Esophagus muscularis mucosa (tissue), 4 donors: ENCODE data around the gene C16orf78. TPM values are rescaled to one million over a fixed set of nuclear protein-coding genes. Genes with fewer than 3 reads are reported as not detected.

Experiments used
- DNase-seq: peaks from one replicate; pipeline ENCODE4 v3.0.0-alpha.2; 2017; ENCODE audit errors: extremely low spot score
- H3K27ac ChIP-seq, 4 donors: fragments of 200-600 bp; sonication (generic); replicated peaks in 1 of 4; 1 replicate in 3 of 4; 2 replicates in 1 of 4; pipeline ENCODE4 v1.5.1; 2016 to 2019; ENCODE audit warnings: mild to moderate bottlenecking in 1 of 4
- H3K27me3 ChIP-seq, 4 donors: fragments of 200-600 bp; sonication (generic); one replicate each; pipeline versions ENCODE4 v1.5.1 to v1.6.0; 2016 to 2019
- H3K36me3 ChIP-seq, 4 donors: fragments of 200-600 bp; sonication (generic); one replicate each; pipeline ENCODE4 v1.5.1; 2016 to 2019
- H3K4me1 ChIP-seq, 4 donors: fragments of 200-600 bp; sonication (generic); one replicate each; pipeline ENCODE4 v1.5.1; 2016 to 2019
- H3K4me3 ChIP-seq, 4 donors: fragments of 200-600 bp; sonication (generic); 1 replicate in 2 of 4; 2 replicates in 2 of 4; pipeline ENCODE4 v1.5.1; 2016 to 2019; ENCODE audit warnings: mild to moderate bottlenecking in 4 of 4, moderate library complexity in 1 of 4
- H3K9me3 ChIP-seq, 4 donors: fragments of 200-600 bp; sonication (generic); 1 replicate in 3 of 4; 2 replicates in 1 of 4; pipeline ENCODE4 v1.5.1; 2016 to 2019
- EP300 ChIP-seq: sonication (generic); formaldehyde crosslinking; IDR thresholded peaks from one replicate; pipeline ENCODE4 v1.6.1; 2017; ENCODE audit warnings: antibody characterized with exemption
- POLR2A ChIP-seq: fragments of 450-650 bp; IDR thresholded peaks from one replicate; pipeline ENCODE4 v1.6.1; 2017; ENCODE audit warnings: antibody characterized with exemption, moderate library complexity, mild to moderate bottlenecking, low read depth
- POLR2AphosphoS5 ChIP-seq, 2 donors: sonication (generic); formaldehyde crosslinking; IDR thresholded peaks; one replicate each; pipeline ENCODE4 v1.6.1; 2017; ENCODE audit warnings: antibody characterized with exemption in 2 of 2
- WGBS: methylation state at CpG from one replicate; pipeline ENCODE4 v1.1.5; 2018; 5-methylcytosine and 5-hydroxymethylcytosine counted together
- intact Hi-C: fragments of 100-400 bp; cut with DNase I; formaldehyde crosslinking; loops from one replicate; pipeline ENCODE4 v1.15.1; 2023
- total RNA-seq, 4 donors: library from RNA; depleted of rRNA; stranded (reverse); fragments of >200 nt; gene quantifications; one replicate each; pipeline versions ENCODE4 v1.1.0 to v1.2.1, GENCODE V29; 2016
- TF ChIP-seq, protein P1 (sequence below), 3 experiments: fragments of 200-600 bp in 2 of 3; fragments of 450-650 bp in 1 of 3; sonication (generic) in 2 of 3; IDR thresholded peaks; one replicate each; pipeline ENCODE4 v1.5.1; 2017 to 2019; ENCODE audit warnings: antibody characterized with exemption in 3 of 3, mild to moderate bottlenecking in 2 of 3, moderate library complexity in 1 of 3

C16orf78 gene
- total RNA-seq, 4 donors from 2014 or later, result not detected

- H3K4me3 ChIP-seq, result no peak overlapping the region
- intact Hi-C loops, result no loop called here
- peaks cover 0 to 6% (median 0%) of the 10 kb centered on the region in 4 donors for H3K4me1 ChIP-seq
- DNase-seq, result no peak
- H3K36me3 ChIP-seq, result no peaks in the 10 kb centered on the region
- peaks cover 0 to 19% (median 0%) of the 10 kb centered on the region in 4 donors for H3K27me3 ChIP-seq
- no peak overlapping the region for H3K27ac ChIP-seq
- TF ChIP-seq, protein P1, sequence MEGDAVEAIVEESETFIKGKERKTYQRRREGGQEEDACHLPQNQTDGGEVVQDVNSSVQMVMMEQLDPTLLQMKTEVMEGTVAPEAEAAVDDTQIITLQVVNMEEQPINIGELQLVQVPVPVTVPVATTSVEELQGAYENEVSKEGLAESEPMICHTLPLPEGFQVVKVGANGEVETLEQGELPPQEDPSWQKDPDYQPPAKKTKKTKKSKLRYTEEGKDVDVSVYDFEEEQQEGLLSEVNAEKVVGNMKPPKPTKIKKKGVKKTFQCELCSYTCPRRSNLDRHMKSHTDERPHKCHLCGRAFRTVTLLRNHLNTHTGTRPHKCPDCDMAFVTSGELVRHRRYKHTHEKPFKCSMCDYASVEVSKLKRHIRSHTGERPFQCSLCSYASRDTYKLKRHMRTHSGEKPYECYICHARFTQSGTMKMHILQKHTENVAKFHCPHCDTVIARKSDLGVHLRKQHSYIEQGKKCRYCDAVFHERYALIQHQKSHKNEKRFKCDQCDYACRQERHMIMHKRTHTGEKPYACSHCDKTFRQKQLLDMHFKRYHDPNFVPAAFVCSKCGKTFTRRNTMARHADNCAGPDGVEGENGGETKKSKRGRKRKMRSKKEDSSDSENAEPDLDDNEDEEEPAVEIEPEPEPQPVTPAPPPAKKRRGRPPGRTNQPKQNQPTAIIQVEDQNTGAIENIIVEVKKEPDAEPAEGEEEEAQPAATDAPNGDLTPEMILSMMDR (IDR thresholded peaks at IDR 0.05), result no peak
- TF ChIP-seq POLR2A (no peak), POLR2AphosphoS5 (IDR thresholded peaks at IDR 0.05) (no peak)
- no peaks in the 10 kb centered on the region for H3K9me3 ChIP-seq
- 67% methylated on average over 3 of the region's 3 CpGs for WGBS
Measured at GRCh38 chr16:49419862-49420261, 46.3 kb downstream of the C16orf78 start.

DNA sequence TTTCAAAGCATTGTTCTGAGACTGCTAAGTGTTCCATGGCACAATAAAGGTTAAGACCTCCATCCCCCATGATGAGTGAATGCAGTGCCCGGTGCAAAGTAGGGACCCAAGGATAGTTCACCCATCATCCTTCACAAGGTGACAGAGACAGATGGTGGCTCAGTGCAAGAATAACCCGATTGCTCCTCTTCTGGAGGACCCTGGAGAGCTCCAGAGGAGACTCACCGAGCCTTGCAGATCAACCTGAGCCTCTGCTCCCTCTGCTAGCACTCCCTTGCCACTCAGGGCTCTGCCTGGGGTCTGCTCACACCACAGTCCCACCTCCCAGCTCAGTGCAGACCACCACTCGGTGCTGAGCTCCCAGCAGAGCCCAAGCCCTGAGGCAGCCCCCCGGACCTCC lies 49.3 kb downstream of the C16orf78 start:
- Histone ChIP-seq H3K4me3 (no peak overlapping the region), H3K27ac (no peak overlapping the region), H3K27me3 (peaks cover 0 to 15% (median 0%) of the 10 kb centered on the region in 4 donors), H3K9me3 (no peaks in the 10 kb centered on the region), H3K4me1 (peaks cover 0 to 6% (median 0%) of the 10 kb centered on the region in 4 donors), H3K36me3 (no peaks in the 10 kb centered on the region)
- no peak for DNase-seq
- 48% methylated on average over 5 of the region's 5 CpGs for WGBS
- intact Hi-C loops, result no loop called here
- no peak for TF ChIP-seq POLR2AphosphoS5 (IDR thresholded peaks at IDR 0.05)
- TF ChIP-seq, protein P1 (IDR thresholded peaks at IDR 0.05), result no peak
- no peak for TF ChIP-seq EP300
- no peak for TF ChIP-seq POLR2A

DNA sequence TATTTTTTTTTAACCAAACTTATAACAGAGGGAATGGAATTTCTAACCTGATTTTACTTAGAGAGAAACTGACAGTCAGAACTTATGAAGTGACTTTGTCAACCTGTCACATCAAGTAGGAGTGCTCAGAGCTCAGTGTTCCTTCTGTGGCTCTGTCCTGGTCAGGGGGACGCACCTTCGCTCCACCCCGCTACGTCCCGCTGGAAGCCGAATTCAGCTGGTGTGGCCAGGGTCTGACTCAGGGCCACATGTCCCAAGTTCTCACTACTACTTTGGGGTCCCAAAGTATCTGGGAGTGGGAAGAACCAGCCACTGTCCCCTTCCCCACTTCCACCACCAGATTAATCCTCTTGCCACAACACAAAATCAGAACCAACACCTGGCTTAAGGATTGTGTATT lies 51.4 kb downstream of the C16orf78 start:
- intact Hi-C loops, result no loop called here
- no peaks in the 10 kb centered on the region for H3K4me1 ChIP-seq
- TF ChIP-seq POLR2AphosphoS5 (IDR thresholded peaks at IDR 0.05) (no peak), POLR2A (no peak)
- H3K27me3 ChIP-seq, result peaks cover 0 to 12% (median 0%) of the 10 kb centered on the region in 4 donors
- WGBS, result no CpG with 5 or more reads among the region's 6 CpGs
- no peak overlapping the region for H3K27ac ChIP-seq
- H3K36me3 ChIP-seq, result no peaks in the 10 kb centered on the region
- no peak overlapping the region for H3K4me3 ChIP-seq
- H3K9me3 ChIP-seq, result peaks cover 0 to 8% (median 3%) of the 10 kb centered on the region in 4 donors
- DNase-seq, result no peak

GRCh38 chr16:49427771-49428170 lies 54.2 kb downstream of the C16orf78 start:
- no peaks in the 10 kb centered on the region for H3K36me3 ChIP-seq
- 97% methylated on average over 3 of the region's 4 CpGs for WGBS
- H3K4me3 ChIP-seq, result no peak overlapping the region
- no peak for TF ChIP-seq POLR2A
- TF ChIP-seq EP300, result no peak
- TF ChIP-seq, protein P1 (IDR thresholded peaks at IDR 0.05), result no peak
- no peak for TF ChIP-seq POLR2AphosphoS5 (IDR thresholded peaks at IDR 0.05)
- H3K27me3 ChIP-seq, result peaks cover 0 to 6% (median 0%) of the 10 kb centered on the region in 4 donors
- DNase-seq, result no peak
- intact Hi-C loops, result no loop called here
- H3K27ac ChIP-seq, result no peak overlapping the region
- peaks cover 0 to 8% (median 3%) of the 10 kb centered on the region in 4 donors for H3K9me3 ChIP-seq
- H3K4me1 ChIP-seq, result no peaks in the 10 kb centered on the region

GRCh38 chr16:49428808-49429207 lies 55.2 kb downstream of the C16orf78 start:
- Histone ChIP-seq H3K27ac (no peak overlapping the region), H3K4me1 (no peaks in the 10 kb centered on the region), H3K27me3 (no peaks in the 10 kb centered on the region), H3K9me3 (peaks cover 0 to 8% (median 3%) of the 10 kb centered on the region in 4 donors), H3K4me3 (no peak overlapping the region), H3K36me3 (no peaks in the 10 kb centered on the region)
- intact Hi-C loops, result no loop called here
- TF ChIP-seq POLR2A (no peak), POLR2AphosphoS5 (IDR thresholded peaks at IDR 0.05) (no peak), EP300 (no peak)
- TF ChIP-seq, protein P1 (IDR thresholded peaks at IDR 0.05), result no peak
- 97% methylated on average over 2 of the region's 2 CpGs for WGBS
- DNase-seq, result no peak
